Activated CD8-positive, alpha-beta memory T cell treated with anti-CD3 and anti-CD28 coated beads for 1 hour (primary cell): ENCODE measurements around the gene CFAP20.
"Not testable (repeated sequence)": the region's sequence is repeated elsewhere in the genome, so short reads cannot be mapped to it uniquely, and the experiment has no call there.

Experiments used
- DNase-seq, 2 donors: peaks; one replicate each; pipeline ENCODE4 v3.0.0-alpha.2; 2020; ENCODE audit warnings: low read depth in 1 of 2; ENCODE audit errors: extremely low read depth in 1 of 2

The CFAP20 gene

DNA sequence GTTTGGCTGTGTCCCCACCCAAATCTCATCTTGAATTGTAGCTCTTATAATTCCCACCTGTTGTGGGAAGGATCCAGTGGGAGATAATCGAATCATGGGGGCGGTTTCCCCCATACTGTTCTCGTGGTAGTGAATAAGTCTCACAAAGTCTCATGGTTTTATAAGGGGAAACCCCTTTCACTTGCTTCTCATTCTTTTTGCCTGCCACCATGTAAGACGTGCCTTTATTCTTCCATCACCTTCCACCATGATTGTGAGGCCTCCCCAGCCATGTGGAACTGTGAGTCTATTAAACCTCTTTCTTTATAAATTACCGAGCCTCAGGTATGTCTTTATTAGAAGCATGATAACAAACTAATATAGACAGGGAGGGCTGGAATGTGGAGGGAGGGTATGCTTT lies 57.0 kb downstream of the CFAP20 start:
- not testable (repeated sequence) for DNase-seq

DNA sequence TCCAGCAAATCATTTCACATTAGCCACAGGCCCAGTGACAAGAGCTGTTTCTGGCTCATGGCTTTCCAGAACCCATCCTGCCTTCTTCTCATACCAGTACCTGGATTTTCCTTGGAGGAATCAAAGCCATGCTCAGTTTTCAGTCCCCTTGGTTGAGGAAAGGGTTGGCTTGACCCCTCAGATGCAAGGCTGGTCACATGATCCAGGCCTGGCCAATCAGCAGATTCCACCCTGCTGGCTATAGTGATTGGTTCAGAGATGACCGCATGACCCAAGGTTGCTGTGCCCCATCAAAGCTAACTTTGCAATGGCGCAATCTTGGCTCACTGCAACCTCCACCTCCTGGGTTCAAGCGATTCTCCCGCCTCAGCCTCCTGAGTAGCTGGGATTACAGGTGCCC lies 58.6 kb downstream of the CFAP20 start:
- no peak for DNase-seq
